DOHH2 (cell line): ENCODE results near the gene ENOX1.

Experiments
- H3F3A ChIP-seq: fragments of 200-600 bp; sonication (generic), shearing (Covaris generic); 2 replicates; pipeline ENCODE4 v1.6.0; 2016; ENCODE audit warnings: antibody characterized with exemption, mild to moderate bottlenecking; ENCODE audit not compliant: control insufficient read depth, insufficient read depth
- H3K27ac ChIP-seq: fragments of 200-600 bp; sonication (generic); 2 replicates; pipeline ENCODE4 v1.5.1; 2014; ENCODE audit warnings: low read depth, mild to moderate bottlenecking, low read length, moderate library complexity
- H3K27me3 ChIP-seq: fragments of 200-600 bp; sonication (generic); 2 replicates; pipeline ENCODE4 v1.6.1; 2014; ENCODE audit warnings: mild to moderate bottlenecking, low read length, mixed read lengths; ENCODE audit not compliant: control insufficient read depth
- H3K36me3 ChIP-seq: fragments of 200-600 bp; sonication (generic); 2 replicates; pipeline ENCODE4 v1.6.1; 2014; ENCODE audit warnings: mild to moderate bottlenecking, low read length, moderate library complexity, mixed read lengths; ENCODE audit not compliant: control insufficient read depth
- H3K4me1 ChIP-seq: fragments of 200-600 bp; sonication (generic); 2 replicates; pipeline ENCODE4 v1.6.1; 2014; ENCODE audit warnings: mild to moderate bottlenecking, low read length, mixed read lengths; ENCODE audit not compliant: control insufficient read depth
- H3K4me2 ChIP-seq: fragments of 200-600 bp; sonication (generic); 2 replicates; pipeline ENCODE4 v1.6.0; 2014; ENCODE audit warnings: mild to moderate bottlenecking, low read length, moderate library complexity
- H3K4me3 ChIP-seq: fragments of 200-600 bp; sonication (generic); 2 replicates; pipeline ENCODE4 v1.5.1; 2014; ENCODE audit warnings: mild to moderate bottlenecking, low read length, mixed read lengths
- H3K79me2 ChIP-seq: fragments of 200-600 bp; sonication (generic); 2 replicates; pipeline ENCODE4 v1.6.1; 2014; ENCODE audit warnings: mild to moderate bottlenecking, low read length, mixed read lengths; ENCODE audit not compliant: control insufficient read depth
- H3K9me2 ChIP-seq: fragments of 200-600 bp; sonication (generic); replicated peaks from 2 replicates; pipeline ENCODE4 v1.6.1; 2014; ENCODE audit warnings: mild to moderate bottlenecking, low read length, mixed read lengths; ENCODE audit not compliant: control insufficient read depth
- H3K9me3 ChIP-seq: fragments of 200-600 bp; sonication (generic); 2 replicates; pipeline ENCODE4 v1.6.1; 2014; ENCODE audit warnings: antibody characterized with exemption, low read length, mixed read lengths; ENCODE audit not compliant: control insufficient read depth, insufficient read depth
- H4K20me1 ChIP-seq: fragments of 200-600 bp; sonication (generic); 2 replicates; pipeline ENCODE4 v1.6.0; 2014; ENCODE audit warnings: low read depth, mild to moderate bottlenecking, antibody characterized with exemption, low read length, moderate library complexity; ENCODE audit not compliant: control insufficient read depth, insufficient read depth
- CTCF ChIP-seq: fragments of 200-600 bp; sonication (generic); IDR thresholded peaks from one replicate; pipeline ENCODE4 v1.5.1; 2014; ENCODE audit warnings: antibody characterized with exemption, mild to moderate bottlenecking, low read depth, low read length; ENCODE audit not compliant: poor library complexity, severe bottlenecking
- EZH2phosphoT487 ChIP-seq: fragments of 200-600 bp; sonication (generic); IDR thresholded peaks from 2 replicates; pipeline ENCODE4 v1.6.1; 2017; ENCODE audit warnings: borderline replicate concordance, mild to moderate bottlenecking, antibody characterized with exemption, low read length, moderate library complexity, mixed read lengths

Gene ENOX1

GRCh38 chr13:43584751-43585150, 202.0 kb downstream of the ENOX1 start:
- Histone ChIP-seq H4K20me1 (no peaks in the 10 kb centered on the region), H3K4me3 (no peak overlapping the region), H3K36me3 (no peaks in the 10 kb centered on the region), H3F3A (no peaks in the 10 kb centered on the region), H3K79me2 (no peaks in the 10 kb centered on the region), H3K9me3 (no peaks in the 10 kb centered on the region; the same call in 1 of the 2 replicates), H3K9me2 (no peaks in the 10 kb centered on the region), H3K4me1 (no peaks in the 10 kb centered on the region), H3K4me2 (no peak overlapping the region), H3K27ac (no peak overlapping the region), H3K27me3 (no peaks in the 10 kb centered on the region)
- TF ChIP-seq CTCF = no peak
- no peak for TF ChIP-seq EZH2phosphoT487

- Histone ChIP-seq H3K4me1 (no peaks in the 10 kb centered on the region), H4K20me1 (no peaks in the 10 kb centered on the region), H3F3A (no peaks in the 10 kb centered on the region), H3K9me3 (no peaks in the 10 kb centered on the region), H3K4me3 (no peak overlapping the region), H3K4me2 (no peak overlapping the region), H3K36me3 (no peaks in the 10 kb centered on the region), H3K27me3 (no peaks in the 10 kb centered on the region), H3K27ac (no peak overlapping the region), H3K79me2 (no peaks in the 10 kb centered on the region), H3K9me2 (no peaks in the 10 kb centered on the region)
- TF ChIP-seq CTCF (no peak), EZH2phosphoT487 (no peak)
These were observed 203.5 kb downstream of the ENOX1 start for GRCh38 chr13:43583321-43583720.

GRCh38 chr13:43580280-43580679, 206.5 kb downstream of the ENOX1 start:
- Histone ChIP-seq H3K79me2 (no peaks in the 10 kb centered on the region), H3K4me2 (no peak overlapping the region), H4K20me1 (no peaks in the 10 kb centered on the region), H3K27me3 (no peaks in the 10 kb centered on the region; the same call in 1 of the 2 replicates), H3K9me2 (no peaks in the 10 kb centered on the region), H3K4me1 (no peaks in the 10 kb centered on the region), H3K9me3 (no peaks in the 10 kb centered on the region), H3K27ac (no peak overlapping the region), H3F3A (no peaks in the 10 kb centered on the region), H3K4me3 (no peak overlapping the region), H3K36me3 (no peaks in the 10 kb centered on the region)
- no peak for TF ChIP-seq CTCF
- no peak for TF ChIP-seq EZH2phosphoT487

- Histone ChIP-seq H3K9me2 (no peaks in the 10 kb centered on the region), H3K27me3 (no peaks in the 10 kb centered on the region; the same call in 1 of the 2 replicates), H3K36me3 (no peaks in the 10 kb centered on the region), H3K4me2 (no peak overlapping the region), H4K20me1 (no peaks in the 10 kb centered on the region), H3K4me3 (no peak overlapping the region), H3K79me2 (no peaks in the 10 kb centered on the region), H3K9me3 (no peaks in the 10 kb centered on the region), H3K4me1 (no peaks in the 10 kb centered on the region), H3F3A (no peaks in the 10 kb centered on the region), H3K27ac (no peak overlapping the region)
- TF ChIP-seq EZH2phosphoT487 (no peak), CTCF (no peak)
These were observed 207.5 kb downstream of the ENOX1 start for GRCh38 chr13:43579321-43579720.
